Activated naive CD8-positive, alpha-beta T cell treated with anti-CD3 and anti-CD28 coated beads, Interleukin-2, amount 50 U/mL, for 24 hours (primary cell): ENCODE measurements around the gene SMURF1.

ENCODE experiments used
- ATAC-seq: fragments of 150-1000 bp; cut with Tn5 transposase; one replicate; pipeline ENCODE4 v1.10.0; 2021
- DNase-seq: peaks from one replicate; pipeline ENCODE4 v3.0.0; 2021
- H3K27ac Mint-ChIP-seq: one replicate; pipeline ENCODE4 v1.8.0; 2021; ENCODE audit warnings: mild to moderate bottlenecking, mixed read lengths
- H3K27me3 Mint-ChIP-seq: one replicate; pipeline ENCODE4 v1.8.0; 2021; ENCODE audit warnings: mixed read lengths
- H3K36me3 Mint-ChIP-seq: one replicate; pipeline ENCODE4 v1.8.0; 2021; ENCODE audit warnings: low read depth, mixed read lengths
- H3K4me1 Mint-ChIP-seq: one replicate; pipeline ENCODE4 v1.8.0; 2021; ENCODE audit warnings: mixed read lengths
- H3K4me3 Mint-ChIP-seq: one replicate; pipeline ENCODE4 v1.8.0; 2021; ENCODE audit warnings: mild to moderate bottlenecking, moderate library complexity, mixed read lengths
- H3K9me3 Mint-ChIP-seq: one replicate; pipeline ENCODE4 v1.8.0; 2021; ENCODE audit warnings: mixed read lengths

SMURF1 gene

DNA sequence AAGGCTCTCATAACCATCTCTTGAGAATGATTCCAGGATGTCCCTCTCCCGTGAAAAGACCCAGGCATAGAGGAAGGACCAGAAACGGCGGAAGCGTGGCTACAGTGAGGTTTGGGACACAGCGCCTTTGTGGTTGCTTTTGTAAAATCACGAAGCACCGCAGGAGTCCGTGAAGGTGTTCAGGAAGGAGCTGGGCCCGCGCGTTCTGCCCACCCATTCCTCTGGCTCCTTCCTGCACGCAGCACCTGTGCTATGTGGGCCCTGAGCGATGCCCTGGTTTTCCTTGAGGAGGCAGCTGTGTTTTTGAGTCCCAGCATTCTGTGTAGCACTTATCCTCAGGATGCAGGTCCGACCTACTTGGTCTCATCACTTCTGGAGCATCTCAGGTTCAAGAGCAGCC lies 152.8 kb downstream of the SMURF1 start:
- ATAC-seq (no peak), DNase-seq (no peak)
- peaks cover 34% of the 10 kb centered on the region for H3K4me1 Mint-ChIP-seq
- H3K27ac Mint-ChIP-seq = no peak overlapping the region
- peaks cover 5% of the 10 kb centered on the region for H3K9me3 Mint-ChIP-seq
- no peak overlapping the region for H3K4me3 Mint-ChIP-seq
- H3K27me3 Mint-ChIP-seq = no peaks in the 10 kb centered on the region
- peaks cover 73% of the 10 kb centered on the region for H3K36me3 Mint-ChIP-seq

DNA sequence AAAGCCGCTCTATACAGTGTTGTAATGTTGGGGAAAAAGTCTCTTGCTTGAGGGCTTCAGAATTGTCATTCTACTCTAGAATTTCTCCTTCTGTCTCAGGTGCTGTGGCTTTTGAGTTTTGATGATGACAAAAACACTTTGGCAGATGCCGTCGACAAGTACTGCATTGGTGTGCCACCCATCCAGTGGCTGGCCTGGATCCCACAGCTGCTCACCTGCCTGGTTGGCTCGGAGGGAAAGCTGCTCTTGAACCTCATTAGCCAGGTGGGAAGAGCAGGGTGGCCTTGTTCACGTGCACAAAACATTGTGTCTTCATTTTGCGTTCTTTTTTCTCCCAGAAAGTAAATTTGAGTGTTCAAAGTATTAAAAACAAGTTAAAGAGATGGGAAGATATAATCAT lies 153.6 kb downstream of the SMURF1 start:
- peaks cover 27% of the 10 kb centered on the region for H3K4me1 Mint-ChIP-seq
- ATAC-seq = no peak
- no peak overlapping the region for H3K4me3 Mint-ChIP-seq
- H3K27ac Mint-ChIP-seq = no peak overlapping the region
- H3K9me3 Mint-ChIP-seq = peaks cover 10% of the 10 kb centered on the region
- DNase-seq = no peak
- no peaks in the 10 kb centered on the region for H3K27me3 Mint-ChIP-seq
- peaks cover 74% of the 10 kb centered on the region for H3K36me3 Mint-ChIP-seq

DNA sequence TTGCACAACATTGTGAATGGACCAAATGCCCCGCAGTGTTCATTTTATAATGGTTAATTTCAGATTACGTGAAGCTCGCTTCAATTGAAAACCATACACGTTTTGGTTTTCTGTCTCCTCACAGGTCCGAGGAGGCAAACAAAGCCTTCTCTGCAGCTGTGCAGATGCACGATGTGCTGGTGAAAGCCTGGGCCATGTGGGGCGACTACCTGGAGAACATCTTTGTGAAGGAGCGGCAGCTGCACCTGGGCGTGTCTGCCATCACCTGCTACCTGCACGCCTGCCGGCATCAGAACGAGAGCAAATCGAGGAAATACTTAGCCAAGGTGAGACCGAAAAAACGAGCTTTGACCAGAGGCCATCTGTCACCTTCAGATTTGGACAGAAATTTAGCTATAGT lies 155.3 kb downstream of the SMURF1 start:
- H3K9me3 Mint-ChIP-seq = peaks cover 10% of the 10 kb centered on the region
- peaks cover 27% of the 10 kb centered on the region for H3K4me1 Mint-ChIP-seq
- H3K36me3 Mint-ChIP-seq = peaks cover 83% of the 10 kb centered on the region
- no peak for ATAC-seq
- DNase-seq = no peak
- peak overlapping the region; percentile 59 for H3K27ac Mint-ChIP-seq
- no peaks in the 10 kb centered on the region for H3K27me3 Mint-ChIP-seq
- no peak overlapping the region for H3K4me3 Mint-ChIP-seq

- peaks cover 10% of the 10 kb centered on the region for H3K9me3 Mint-ChIP-seq
- peaks cover 81% of the 10 kb centered on the region for H3K36me3 Mint-ChIP-seq
- peaks cover 27% of the 10 kb centered on the region for H3K4me1 Mint-ChIP-seq
Observed at GRCh38 chr7:98985945-98986344, 158.0 kb downstream of the SMURF1 start.

DNA sequence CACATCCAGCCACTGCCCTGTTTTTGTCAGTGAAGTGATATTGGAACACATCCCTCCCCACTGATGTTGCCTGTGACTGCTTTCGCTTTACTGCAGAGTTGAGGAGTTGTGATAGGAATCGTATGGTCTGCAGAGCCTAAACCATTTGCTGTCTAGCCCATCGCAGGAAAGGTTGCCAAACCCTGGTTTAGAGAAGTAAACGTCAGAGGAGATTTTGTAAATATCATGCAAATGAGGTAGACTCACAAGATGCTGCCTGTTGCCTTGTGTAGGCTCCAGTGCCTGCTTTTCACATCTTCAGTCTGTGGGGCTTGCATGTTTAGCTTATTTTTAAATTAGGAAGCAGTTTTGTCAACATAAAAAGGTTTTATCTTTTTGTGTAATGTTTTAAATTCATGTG lies 158.5 kb downstream of the SMURF1 start:
- H3K27ac Mint-ChIP-seq = no peak overlapping the region
- peaks cover 27% of the 10 kb centered on the region for H3K4me1 Mint-ChIP-seq
- no peak overlapping the region for H3K4me3 Mint-ChIP-seq
- DNase-seq (no peak), ATAC-seq (no peak)
- peaks cover 10% of the 10 kb centered on the region for H3K9me3 Mint-ChIP-seq
- peaks cover 83% of the 10 kb centered on the region for H3K36me3 Mint-ChIP-seq
- no peaks in the 10 kb centered on the region for H3K27me3 Mint-ChIP-seq

More at GRCh38 chr7:98985945-98986344, 158.0 kb downstream of the SMURF1 start:
- DNase-seq (no peak), ATAC-seq (no peak)
- Mint-ChIP-seq H3K4me3 (no peak overlapping the region), H3K27ac (no peak overlapping the region), H3K27me3 (no peaks in the 10 kb centered on the region)

GRCh38 chr7:98984126-98984525 lies 159.8 kb downstream of the SMURF1 start:
- H3K4me1 Mint-ChIP-seq = peaks cover 22% of the 10 kb centered on the region
- peaks cover 86% of the 10 kb centered on the region for H3K36me3 Mint-ChIP-seq
- peaks cover 10% of the 10 kb centered on the region for H3K9me3 Mint-ChIP-seq
- H3K4me3 Mint-ChIP-seq = no peak overlapping the region
- H3K27me3 Mint-ChIP-seq = no peaks in the 10 kb centered on the region
- no peak overlapping the region for H3K27ac Mint-ChIP-seq
- DNase-seq = no peak
- ATAC-seq = no peak

- ATAC-seq = no peak
- no peak for DNase-seq
- H3K9me3 Mint-ChIP-seq = peaks cover 10% of the 10 kb centered on the region
- H3K4me1 Mint-ChIP-seq = peaks cover 7% of the 10 kb centered on the region
- peaks cover 78% of the 10 kb centered on the region for H3K36me3 Mint-ChIP-seq
- no peak overlapping the region for H3K27ac Mint-ChIP-seq
- H3K4me3 Mint-ChIP-seq = no peak overlapping the region
- H3K27me3 Mint-ChIP-seq = no peaks in the 10 kb centered on the region
Observed at GRCh38 chr7:98982686-98983085, 161.2 kb downstream of the SMURF1 start.

DNA sequence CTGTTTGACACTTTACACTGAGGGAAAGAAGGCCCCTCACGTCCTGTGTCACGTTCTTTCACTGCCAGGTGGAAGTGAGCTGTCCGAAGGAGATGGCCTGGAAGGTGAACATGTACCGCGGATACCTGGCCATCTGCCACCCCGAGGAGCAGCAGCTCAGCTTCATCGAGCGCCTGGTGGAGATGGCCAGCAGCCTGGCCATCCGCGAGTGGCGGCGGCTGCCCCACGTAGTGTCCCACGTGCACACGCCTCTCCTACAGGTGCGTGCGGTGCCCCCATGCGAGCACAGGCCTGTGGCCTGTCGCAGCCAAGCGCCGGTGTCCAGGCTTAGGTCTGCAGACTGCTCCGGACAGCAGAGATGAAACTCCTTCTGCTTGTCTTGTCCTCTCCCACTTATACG lies 162.2 kb downstream of the SMURF1 start:
- DNase-seq (no peak), ATAC-seq (no peak)
- H3K4me1 Mint-ChIP-seq = no peaks in the 10 kb centered on the region
- H3K4me3 Mint-ChIP-seq = no peak overlapping the region
- H3K27me3 Mint-ChIP-seq = no peaks in the 10 kb centered on the region
- peaks cover 10% of the 10 kb centered on the region for H3K9me3 Mint-ChIP-seq
- no peak overlapping the region for H3K27ac Mint-ChIP-seq
- H3K36me3 Mint-ChIP-seq = peaks cover 76% of the 10 kb centered on the region

DNA sequence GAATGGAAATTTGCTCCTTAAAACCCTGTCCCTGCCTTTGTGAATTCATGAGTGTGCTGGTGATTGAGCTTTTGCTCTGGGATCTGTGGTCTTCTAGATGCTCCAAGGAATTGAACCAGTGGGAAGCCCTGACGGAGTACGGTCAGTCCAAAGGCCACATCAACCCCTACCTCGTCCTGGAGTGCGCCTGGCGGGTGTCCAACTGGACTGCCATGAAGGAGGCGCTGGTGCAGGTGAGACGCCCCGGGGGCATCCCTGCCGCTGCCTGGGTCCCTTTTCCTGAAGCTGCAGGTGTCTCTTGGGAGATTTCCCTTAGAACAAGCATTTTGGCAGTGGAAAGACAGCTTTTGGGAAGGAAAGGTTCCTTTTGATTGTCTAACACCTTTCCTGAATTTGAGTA lies 165.2 kb downstream of the SMURF1 start:
- Mint-ChIP-seq H3K4me1 (no peaks in the 10 kb centered on the region), H3K4me3 (no peak overlapping the region), H3K27me3 (no peaks in the 10 kb centered on the region), H3K9me3 (no peaks in the 10 kb centered on the region), H3K27ac (no peak overlapping the region), H3K36me3 (peaks cover 75% of the 10 kb centered on the region)
- DNase-seq = no peak
- no peak for ATAC-seq
